Upper lobe of left lung (tissue), 4 donors: ENCODE data around the gene MPI.

Experiments used
- EP300 ChIP-seq, 4 donors: sonication (generic); formaldehyde crosslinking; IDR thresholded peaks; one replicate each; pipeline ENCODE4 v1.5.1; 2017; ENCODE audit warnings: antibody characterized with exemption in 4 of 4, control low read depth in 2 of 4
- POLR2AphosphoS5 ChIP-seq, 2 donors: sonication (generic); formaldehyde crosslinking; IDR thresholded peaks; one replicate each; pipeline ENCODE4 v1.5.1; 2017; ENCODE audit warnings: antibody characterized with exemption in 2 of 2
- TF ChIP-seq, protein P1 (sequence below), 6 experiments: fragments of 450-650 bp in 4 of 6; fragments of 200-600 bp in 2 of 6; sonication (generic) in 2 of 6; IDR thresholded peaks; one replicate each; pipeline ENCODE4 v1.5.1; 2016 to 2019; ENCODE audit warnings: antibody characterized with exemption in 6 of 6

DNA sequence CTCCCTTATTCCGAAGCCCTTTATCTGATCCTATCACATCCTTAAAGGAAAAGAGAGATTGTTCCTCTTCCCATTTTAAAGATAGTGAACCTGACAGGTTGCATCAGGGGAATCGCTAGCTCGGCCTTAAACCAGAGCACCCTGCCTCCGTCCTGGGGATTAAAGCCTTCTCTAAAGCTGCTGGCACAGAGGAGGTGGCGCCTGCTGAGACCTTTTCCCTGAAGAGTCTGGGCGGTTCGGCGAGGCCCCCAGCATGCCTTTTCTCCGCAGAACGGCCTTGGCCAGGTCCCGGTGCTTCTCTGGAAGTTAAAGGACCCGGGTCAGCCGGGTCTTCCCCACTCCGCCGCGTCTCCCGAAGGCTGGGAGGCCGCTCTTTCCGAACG, 16.2 kb downstream of the MPI start:
- TF ChIP-seq POLR2AphosphoS5 (IDR thresholded peaks at IDR 0.05) (no peak), EP300 (IDR thresholded peaks at IDR 0.05) (no peak)
- TF ChIP-seq, protein P1, sequence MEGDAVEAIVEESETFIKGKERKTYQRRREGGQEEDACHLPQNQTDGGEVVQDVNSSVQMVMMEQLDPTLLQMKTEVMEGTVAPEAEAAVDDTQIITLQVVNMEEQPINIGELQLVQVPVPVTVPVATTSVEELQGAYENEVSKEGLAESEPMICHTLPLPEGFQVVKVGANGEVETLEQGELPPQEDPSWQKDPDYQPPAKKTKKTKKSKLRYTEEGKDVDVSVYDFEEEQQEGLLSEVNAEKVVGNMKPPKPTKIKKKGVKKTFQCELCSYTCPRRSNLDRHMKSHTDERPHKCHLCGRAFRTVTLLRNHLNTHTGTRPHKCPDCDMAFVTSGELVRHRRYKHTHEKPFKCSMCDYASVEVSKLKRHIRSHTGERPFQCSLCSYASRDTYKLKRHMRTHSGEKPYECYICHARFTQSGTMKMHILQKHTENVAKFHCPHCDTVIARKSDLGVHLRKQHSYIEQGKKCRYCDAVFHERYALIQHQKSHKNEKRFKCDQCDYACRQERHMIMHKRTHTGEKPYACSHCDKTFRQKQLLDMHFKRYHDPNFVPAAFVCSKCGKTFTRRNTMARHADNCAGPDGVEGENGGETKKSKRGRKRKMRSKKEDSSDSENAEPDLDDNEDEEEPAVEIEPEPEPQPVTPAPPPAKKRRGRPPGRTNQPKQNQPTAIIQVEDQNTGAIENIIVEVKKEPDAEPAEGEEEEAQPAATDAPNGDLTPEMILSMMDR (IDR thresholded peaks at IDR 0.05): no peak
